CD4-positive, alpha-beta T cell treated with Interleukin-10 for 1 hour (primary cell): Measurements from ENCODE around the gene ABCC6.
"Not testable (repeated sequence)": the region's sequence is repeated elsewhere in the genome, so short reads cannot be mapped to it uniquely, and the experiment has no call there.

Source experiments
- DNase-seq: peaks from one replicate; pipeline ENCODE4 v3.0.0-alpha.2; 2020

ABCC6 gene

GRCh38 chr16:16107839-16108238 is 115.5 kb downstream of the ABCC6 start:
- no peak for DNase-seq

DNA sequence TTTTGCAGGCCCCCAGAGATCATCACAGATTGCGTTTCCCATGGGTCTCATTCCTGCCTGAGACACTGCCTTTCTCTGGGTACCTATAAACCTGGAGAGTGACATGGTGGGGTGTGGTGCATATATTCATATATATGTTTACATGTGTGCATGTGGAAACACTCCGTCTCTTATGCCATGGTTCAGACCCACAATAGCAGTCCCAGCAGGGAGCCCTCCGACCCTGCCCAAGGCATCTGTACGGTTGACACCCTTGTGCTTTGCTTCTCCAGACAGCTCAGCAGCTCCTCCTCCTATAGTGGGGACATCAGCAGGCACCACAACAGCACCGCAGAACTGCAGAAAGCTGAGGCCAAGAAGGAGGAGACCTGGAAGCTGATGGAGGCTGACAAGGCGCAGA is 116.8 kb downstream of the ABCC6 start:
- DNase-seq = no peak

DNA sequence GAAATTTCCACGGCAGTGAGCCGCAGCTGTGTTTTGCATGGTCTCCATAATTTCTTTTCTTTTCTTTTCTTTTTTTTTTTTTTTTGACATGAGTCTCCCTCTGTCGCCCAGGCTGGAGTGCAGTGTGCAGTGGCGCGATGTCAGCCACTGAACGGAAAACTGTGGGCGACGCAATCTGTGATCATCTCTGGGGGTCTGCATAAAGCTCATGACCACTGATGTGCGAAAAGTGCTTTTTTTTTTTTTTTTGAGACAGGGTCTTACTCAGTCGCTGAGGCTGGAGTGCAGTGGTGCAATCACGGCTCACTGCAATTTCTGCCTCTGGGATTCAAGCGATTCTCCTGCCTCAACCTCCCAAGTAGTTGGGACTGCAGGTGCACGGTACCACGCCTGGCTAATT is 117.6 kb downstream of the ABCC6 start:
- DNase-seq = no peak

DNA sequence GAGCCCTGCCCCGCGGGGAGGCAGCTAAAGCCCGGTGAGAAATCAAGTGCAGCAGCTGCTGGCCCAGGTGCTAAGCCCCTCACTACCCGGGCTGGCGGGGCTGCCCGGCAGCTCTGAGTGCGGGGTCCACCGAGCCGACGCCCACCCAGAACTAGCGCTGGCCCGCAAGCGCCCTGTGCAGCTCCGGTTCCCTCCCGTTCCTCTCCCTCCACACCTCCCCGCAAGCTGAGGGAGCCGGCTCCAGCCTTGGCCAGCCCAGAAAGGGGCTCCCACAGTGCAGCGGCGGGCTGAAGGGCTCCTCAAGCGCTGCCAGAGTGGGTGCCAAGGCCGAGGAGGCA is 118.5 kb downstream of the ABCC6 start:
- DNase-seq = not testable (repeated sequence)

GRCh38 chr16:16104132-16104803 is 119.0 kb downstream of the ABCC6 start:
- not testable (repeated sequence) for DNase-seq

DNA sequence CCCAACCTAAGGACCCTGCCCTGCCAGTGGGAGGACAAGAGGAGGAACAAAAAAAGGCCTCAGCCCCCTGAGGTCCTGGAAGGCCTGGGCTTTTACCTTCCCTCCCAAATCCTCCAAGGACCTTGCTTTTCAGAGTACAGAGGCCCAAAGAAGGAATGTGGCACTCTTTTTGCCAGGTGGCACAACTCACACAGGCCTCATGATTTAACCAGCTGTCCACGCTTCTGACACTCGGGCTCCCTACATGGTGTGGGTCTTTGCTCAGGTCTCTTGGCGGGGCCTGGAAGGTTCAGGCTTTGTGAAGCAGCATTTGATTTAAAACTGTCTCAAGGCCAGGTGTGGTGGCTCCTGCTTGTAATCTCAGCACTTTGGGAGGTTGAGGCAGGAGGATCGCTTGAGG is 120.6 kb downstream of the ABCC6 start:
- DNase-seq = no peak

DNA sequence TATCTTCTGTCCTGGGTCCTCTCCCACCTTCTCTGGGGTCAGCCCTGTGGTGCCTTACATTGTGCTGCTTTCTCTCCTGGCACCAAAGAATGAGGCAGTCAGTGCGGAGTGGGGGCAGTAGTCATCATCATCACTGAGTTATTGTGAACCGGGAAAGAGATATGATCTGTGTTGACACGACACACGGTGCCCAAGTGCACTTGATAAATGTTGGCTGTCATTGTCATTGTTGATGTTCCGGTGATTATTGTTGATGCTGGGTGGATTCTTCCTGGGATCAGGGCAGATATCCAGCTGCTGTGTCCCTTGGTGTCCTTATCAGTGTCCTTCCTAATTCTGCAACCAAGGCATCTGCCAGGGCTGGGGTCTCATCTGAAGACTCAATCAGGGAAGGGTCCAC is 121.7 kb downstream of the ABCC6 start:
- DNase-seq = no peak

- DNase-seq = no peak
Measured at GRCh38 chr16:16100631-16101030, 122.7 kb downstream of the ABCC6 start.

- no peak for DNase-seq
Measured at GRCh38 chr16:16099320-16099719, 124.0 kb downstream of the ABCC6 start.
